Medulla oblongata (tissue), 1 donor: ENCODE data around the gene PNISR.
"Not testable (repeated sequence)": the region's sequence is repeated elsewhere in the genome, so short reads cannot be mapped to it uniquely, and the experiment has no call there.

Source experiments
- DNase-seq: peaks from one replicate; pipeline ENCODE4 v3.0.0-alpha.2; 2015; ENCODE audit errors: extremely low spot score

Gene PNISR, protein sequence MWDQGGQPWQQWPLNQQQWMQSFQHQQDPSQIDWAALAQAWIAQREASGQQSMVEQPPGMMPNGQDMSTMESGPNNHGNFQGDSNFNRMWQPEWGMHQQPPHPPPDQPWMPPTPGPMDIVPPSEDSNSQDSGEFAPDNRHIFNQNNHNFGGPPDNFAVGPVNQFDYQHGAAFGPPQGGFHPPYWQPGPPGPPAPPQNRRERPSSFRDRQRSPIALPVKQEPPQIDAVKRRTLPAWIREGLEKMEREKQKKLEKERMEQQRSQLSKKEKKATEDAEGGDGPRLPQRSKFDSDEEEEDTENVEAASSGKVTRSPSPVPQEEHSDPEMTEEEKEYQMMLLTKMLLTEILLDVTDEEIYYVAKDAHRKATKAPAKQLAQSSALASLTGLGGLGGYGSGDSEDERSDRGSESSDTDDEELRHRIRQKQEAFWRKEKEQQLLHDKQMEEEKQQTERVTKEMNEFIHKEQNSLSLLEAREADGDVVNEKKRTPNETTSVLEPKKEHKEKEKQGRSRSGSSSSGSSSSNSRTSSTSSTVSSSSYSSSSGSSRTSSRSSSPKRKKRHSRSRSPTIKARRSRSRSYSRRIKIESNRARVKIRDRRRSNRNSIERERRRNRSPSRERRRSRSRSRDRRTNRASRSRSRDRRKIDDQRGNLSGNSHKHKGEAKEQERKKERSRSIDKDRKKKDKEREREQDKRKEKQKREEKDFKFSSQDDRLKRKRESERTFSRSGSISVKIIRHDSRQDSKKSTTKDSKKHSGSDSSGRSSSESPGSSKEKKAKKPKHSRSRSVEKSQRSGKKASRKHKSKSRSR

GRCh38 chr6:99424761-99425646 is at the start of gene PNISR:
Gene PNISR, minus strand, starts transcription at chr6:99425308. Its CDS starts 10,649 bp downstream, at chr6:99414659.
- peak; percentile 100 for DNase-seq

GRCh38 chr6:99473730-99474129 is 48.6 kb upstream of the PNISR start:
- DNase-seq = no peak

DNA sequence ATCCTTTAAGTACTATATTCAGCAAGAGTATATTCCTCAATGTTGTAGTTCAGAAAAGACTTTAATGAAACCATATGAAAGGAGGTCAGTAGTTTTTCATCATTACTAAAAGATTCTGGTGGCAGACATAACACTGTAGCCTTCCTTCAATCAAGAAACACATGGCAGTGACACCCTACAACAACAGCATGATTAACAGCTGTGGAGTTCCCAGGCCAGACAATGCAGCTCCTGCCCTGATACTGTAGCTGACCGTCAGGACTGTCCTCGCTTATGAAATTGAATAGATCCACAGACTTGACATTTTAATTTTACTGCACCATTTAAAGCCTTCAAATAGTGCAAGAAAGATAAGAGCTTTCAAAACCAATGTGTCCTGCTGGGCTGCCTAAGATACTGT is 46.5 kb upstream of the PNISR start:
- DNase-seq = no peak

GRCh38 chr6:99467509-99468106 is 42.5 kb upstream of the PNISR start:
- peak; percentile 51 for DNase-seq

GRCh38 chr6:99459133-99459532 is 34.0 kb upstream of the PNISR start:
- not testable (repeated sequence) for DNase-seq

GRCh38 chr6:99458319-99458718 is 33.2 kb upstream of the PNISR start:
- DNase-seq = no peak

GRCh38 chr6:99446076-99446475 is 21.0 kb upstream of the PNISR start:
- DNase-seq = peak; percentile 57

DNA sequence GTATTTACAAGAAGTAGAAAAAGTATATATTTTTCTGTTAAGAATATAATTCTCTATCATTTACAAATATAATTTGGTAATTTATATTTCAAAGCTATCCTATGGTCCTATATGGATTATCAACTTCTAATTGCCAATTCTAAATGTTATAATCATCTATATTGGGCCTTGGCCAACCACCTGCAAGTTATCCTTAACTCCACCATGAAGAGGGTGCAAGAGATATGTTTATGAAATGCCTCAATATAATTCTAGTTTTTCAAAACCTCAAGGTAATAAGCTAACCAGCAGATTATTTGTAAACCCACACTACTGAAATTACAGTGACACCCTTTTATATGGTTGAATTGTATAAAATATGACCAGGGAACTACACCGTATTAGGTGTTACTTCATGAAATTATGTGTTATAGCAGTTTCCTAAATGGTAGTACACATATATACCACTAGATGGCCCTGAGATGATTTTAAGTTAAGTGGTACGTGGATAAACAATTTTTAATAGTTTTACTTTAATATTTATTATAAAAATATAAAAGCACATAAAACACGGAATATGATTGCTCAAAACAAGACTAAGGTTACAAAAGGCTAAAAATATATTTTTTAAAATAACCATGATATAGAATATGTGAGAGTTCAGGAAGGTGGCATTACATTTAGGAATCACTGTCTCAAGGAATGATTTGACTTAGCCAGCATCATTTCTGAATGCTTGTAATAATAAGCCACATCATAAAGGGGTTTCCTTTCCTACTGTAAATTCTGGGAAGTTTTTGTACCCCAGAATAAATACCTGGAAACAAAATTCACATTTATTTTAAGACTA is 9.8 kb upstream of the PNISR start:
- DNase-seq = no peak

DNA sequence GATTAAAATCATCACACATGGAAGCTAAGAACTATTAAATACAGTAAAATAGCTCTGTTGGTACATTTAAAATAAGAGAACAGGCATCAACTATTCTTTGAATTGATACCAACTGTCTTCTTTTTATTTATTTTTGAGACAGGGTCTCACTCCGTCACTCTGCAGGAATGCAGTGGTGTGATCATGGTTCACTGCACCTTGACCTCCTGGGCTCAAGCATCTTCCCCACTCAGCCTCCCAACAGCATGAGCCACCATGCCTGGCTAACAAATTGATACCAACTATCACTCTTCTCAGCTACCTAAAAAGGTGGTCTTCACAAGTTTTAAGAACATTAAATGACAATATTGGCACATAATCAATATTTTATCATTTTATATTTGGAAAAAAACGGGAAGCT is 7.8 kb upstream of the PNISR start:
- DNase-seq = no peak

- no peak for DNase-seq
These were observed 6.8 kb upstream of the PNISR start for GRCh38 chr6:99431901-99432300.

DNA sequence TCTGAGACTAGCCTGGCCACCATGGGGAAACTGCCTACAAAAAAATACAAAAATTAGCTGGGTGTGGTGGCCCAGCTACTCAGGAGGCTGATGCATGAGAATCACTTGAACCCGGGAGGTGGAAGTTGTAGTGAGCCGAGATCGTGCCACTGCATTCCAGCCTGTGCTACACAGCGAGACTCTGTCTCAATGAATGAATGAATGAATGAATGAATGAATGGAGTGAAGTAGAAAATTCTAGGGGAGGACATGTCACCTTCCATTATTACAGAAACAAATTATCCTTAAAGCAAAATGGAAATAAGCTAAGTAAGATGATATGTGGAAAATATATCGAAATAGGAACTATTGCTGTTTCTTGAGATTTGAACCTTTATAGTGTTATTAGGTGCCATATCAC is 2.9 kb upstream of the PNISR start:
- DNase-seq = no peak

DNA sequence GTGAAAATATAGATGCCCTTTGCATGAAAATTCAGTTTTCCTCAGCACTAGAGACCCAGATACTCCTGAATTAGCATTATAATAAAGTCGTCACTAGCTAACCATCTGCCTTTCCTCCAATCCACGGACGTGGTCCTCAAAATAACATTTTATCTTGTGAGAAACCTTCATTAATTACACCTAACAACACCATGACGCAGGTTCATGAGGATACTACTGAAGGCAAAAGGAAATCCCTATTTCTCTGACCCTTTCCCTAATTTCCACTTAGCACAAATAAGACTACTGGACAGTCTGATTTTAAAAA is 1.3 kb upstream of the PNISR start:
- DNase-seq = no peak

DNA sequence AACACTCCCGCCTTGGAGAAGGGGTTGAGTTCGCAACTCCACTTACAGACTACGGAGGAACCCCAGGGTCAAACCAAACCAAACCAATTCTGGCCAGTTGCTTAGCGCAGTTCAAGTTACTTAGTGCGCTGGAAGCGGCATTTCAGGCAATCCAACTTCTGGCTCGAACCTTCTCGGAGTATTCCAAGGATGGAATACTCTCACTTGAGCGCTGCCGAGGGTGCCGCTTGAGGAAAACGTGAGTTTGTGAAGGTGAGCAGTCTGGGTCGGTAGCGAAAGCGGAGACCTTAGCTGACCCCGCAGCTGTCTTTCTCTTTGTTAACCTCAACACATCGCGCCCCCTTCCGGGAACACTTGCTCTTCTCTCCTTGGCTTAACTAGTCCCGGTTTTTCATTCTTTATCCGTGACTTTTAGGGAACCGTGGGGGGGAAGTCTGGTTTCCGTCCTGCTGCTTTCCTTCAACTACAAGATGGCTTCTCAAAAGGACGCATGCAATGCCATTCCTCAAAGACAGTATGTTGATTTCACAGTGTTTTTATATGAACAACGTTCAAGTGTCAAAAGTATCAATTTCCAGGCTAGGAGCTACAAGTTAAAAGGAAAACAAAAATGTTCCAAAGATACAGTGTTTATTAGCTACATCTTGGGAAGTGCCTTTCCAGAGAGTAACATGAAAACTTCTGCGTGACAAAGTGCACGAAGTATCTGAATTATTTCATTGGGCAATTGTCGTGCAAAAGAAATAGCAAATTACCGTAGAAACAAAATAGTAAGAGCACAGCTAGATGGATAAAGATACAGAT is 741 bp upstream of the PNISR start:
- DNase-seq = peak; percentile 95

DNA sequence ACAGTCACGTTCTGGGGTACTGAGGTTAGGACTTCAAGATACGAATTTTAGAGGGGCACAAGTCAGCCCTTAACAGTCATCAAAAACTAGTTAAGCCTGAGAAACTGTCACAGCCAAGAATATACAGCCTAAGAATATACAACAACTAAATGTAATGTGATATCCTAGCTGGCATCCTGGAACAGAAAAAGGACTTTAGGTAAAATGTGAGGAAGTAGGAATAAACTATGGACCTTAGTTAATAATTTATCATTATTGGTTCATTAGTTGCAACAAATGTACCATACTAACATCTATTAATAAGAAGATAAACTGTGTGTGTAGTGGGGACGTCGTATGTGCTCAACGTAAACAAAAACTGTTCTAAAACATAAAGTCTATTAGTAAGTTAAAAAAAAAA is 1.1 kb downstream of the PNISR start:
- DNase-seq = no peak

GRCh38 chr6:99422912-99423311 is 2.2 kb downstream of the PNISR start:
- DNase-seq = no peak

DNA sequence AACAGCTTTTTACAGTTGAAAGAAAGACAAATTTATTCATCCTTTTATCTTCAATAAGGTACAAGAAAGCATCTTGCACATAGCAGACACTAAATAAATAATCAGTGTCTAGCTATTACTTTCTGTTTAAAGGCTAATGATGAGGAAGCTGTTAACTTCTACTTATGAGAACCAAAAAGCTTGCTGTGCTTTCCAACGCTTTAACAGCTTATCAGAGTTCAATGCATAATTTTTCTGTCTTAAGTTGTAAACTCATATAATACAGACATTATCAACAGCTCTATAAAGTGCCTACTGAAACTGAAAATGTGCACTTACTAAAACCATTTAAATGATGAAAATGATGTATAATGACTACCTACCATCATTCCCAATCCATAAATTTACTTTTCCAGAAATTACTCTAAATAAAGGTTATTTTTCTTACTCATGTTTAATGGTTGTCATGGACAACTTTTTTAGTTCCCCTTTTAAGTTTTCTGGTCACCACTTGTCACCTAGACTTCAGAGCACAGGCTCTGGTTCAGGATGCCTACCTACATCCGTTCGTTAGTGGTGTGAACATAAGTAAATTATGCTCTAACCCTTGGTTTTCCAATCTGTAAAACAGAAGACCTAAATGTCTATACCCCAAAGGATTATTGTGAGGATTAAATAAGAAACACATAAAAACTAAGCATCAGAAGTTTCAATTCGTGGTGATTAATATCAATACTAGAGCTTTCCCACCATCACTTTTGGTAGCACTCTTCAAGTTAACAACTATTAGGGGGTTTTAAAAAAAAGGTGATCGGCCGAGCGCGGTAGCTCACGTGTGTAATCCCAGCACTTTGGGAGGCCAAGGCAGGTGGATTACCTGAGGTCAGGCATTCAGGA is 8.0 kb downstream of the PNISR start:
- DNase-seq = no peak

- no peak for DNase-seq
These were observed 8.9 kb downstream of the PNISR start for GRCh38 chr6:99416226-99416625.

- DNase-seq = no peak
These were observed 9.7 kb downstream of the PNISR start for GRCh38 chr6:99415446-99415845.

DNA sequence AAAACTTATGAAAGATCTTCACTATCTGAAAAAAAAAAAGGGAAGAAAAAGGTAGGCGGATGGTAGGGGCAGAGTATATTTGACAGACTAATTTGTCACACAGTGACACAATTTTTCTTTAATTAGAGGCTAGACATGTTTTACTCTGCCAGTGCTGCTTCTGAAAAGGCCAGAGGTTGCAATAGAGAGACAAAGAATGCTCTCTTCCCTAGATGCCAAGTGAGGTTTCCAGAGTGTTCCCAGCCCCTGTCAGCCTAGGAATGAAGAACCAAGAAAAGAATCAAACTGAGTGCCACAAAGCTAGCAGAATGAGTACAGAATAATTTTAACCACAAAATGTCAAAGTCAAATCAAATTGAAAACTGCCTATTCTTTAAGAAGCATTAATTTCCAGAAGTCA is 13.0 kb downstream of the PNISR start:
- peak; percentile 85 for DNase-seq
